ENCODE results near the gene GRIFIN.

The GRIFIN gene

GRCh38 chr7:2490181-2490651 lies 14.0 kb upstream of the GRIFIN start:
- DNase-seq (ENCODE audit: low spot score), result no peak
- TF ChIP-seq CTCF (IDR thresholded peaks at IDR 0.05; ENCODE audit: extremely low read depth, missing control alignments), result no peak

- DNase-seq (ENCODE audit: low spot score), result no peak
- no peak for TF ChIP-seq CTCF (IDR thresholded peaks at IDR 0.05; ENCODE audit: extremely low read depth, missing control alignments)
Measured at GRCh38 chr7:2488681-2489080, 12.5 kb upstream of the GRIFIN start.

DNA sequence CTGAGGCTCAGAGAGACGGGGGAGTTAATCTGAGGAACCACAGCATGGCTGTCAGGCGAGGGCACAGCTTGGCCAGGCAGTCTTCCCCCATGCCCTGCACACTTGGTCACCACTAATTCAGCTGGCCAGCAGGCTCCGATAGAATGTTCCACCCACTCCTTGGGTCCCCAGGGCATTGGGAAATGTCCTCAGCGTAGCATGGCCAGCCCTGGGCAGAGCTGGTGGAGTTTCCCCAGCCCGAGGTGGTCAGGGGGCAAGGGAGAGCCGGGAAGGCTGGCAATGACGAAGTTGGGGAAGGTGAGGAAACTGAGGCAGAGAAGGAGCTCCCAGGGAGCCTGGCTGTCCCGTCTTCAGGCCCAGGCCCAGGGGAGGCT lies 12.1 kb upstream of the GRIFIN start:
- TF ChIP-seq CTCF (IDR thresholded peaks at IDR 0.05; ENCODE audit: extremely low read depth, missing control alignments), result no peak
- DNase-seq (ENCODE audit: low spot score), result no peak

DNA sequence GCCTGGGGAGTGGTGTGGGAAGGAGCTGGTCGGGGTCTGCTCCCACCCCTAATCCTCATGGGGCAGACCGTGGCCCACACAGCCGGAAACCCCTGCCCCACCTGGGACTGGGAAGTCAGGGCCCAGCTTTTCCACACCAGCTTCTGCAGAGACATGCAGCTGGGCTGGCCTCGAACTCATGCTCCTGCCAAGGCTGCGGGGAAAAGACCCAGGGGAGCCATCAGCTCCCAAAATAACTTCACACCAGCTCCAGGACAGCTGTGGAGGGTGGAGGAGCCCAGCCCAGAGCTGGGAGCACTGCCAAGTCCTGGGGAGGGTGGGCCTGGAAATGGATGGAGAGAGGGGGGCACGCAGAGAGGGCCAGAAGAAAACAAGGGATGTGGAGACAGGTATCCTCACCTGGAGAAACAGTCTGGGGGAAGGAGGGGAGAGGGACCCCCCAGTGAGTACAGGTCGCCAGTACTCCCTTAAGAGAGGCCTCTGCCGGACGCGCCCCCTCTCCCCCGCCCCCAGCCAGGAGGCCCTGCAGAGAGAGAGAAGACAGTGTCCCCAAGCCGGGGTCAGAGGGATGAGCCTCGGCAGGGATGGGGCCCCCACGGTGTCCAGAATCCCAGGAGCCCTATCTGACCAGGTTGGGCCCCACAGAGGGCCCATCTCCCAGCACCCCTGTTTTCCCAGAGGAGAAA lies 11.5 kb upstream of the GRIFIN start:
- no peak for DNase-seq (ENCODE audit: low spot score)
- TF ChIP-seq CTCF (IDR thresholded peaks at IDR 0.05; ENCODE audit: extremely low read depth, missing control alignments), result no peak

DNA sequence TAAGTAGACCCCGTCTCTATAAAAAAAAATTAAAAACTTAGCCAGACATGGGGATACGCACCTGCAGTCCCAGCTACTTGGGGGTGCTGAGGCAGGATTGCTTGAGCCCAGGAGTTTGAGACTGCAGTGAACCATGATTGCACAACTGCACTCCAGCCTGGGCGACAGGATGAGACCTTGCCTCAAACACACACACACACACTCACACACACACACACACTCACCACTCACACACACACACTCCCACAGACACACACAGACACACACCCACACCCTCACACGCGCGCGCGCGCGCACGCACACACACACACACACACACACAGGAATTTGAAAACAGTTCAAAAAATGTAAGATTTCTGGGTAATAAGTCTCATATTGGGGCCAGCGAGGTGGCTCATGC lies 8.7 kb upstream of the GRIFIN start:
- no peak for DNase-seq (ENCODE audit: low spot score)
- no peak for TF ChIP-seq CTCF (IDR thresholded peaks at IDR 0.05; ENCODE audit: extremely low read depth, missing control alignments)

GRCh38 chr7:2483494-2483893 lies 7.3 kb upstream of the GRIFIN start:
- TF ChIP-seq CTCF (IDR thresholded peaks at IDR 0.05; ENCODE audit: extremely low read depth, missing control alignments), result no peak
- no peak for DNase-seq (ENCODE audit: low spot score)

- no peak for TF ChIP-seq CTCF (IDR thresholded peaks at IDR 0.05; ENCODE audit: extremely low read depth, missing control alignments)
- DNase-seq (ENCODE audit: low spot score), result no peak
Measured at GRCh38 chr7:2482725-2483451, 6.7 kb upstream of the GRIFIN start.
